Left renal pelvis (tissue), 4 donors: ENCODE data around the gene LRFN3. TPM values are rescaled to one million over a fixed set of nuclear protein-coding genes. Genes with fewer than 3 reads are reported as not detected.

Source experiments
- polyA plus RNA-seq, 4 donors: library from polyadenylated mRNA; unstranded; fragments of 120-200 nt; gene quantifications; one replicate each; pipeline ENCODE4 v1.2.1, GENCODE V29; 2013; ENCODE audit not compliant: insufficient read length in 4 of 4

The LRFN3 gene
- polyA plus RNA-seq, 4 donors, result 9.8 to 17.9 (median 13.7) TPM

Other genes with a start within 250 kb of the LRFN3 start
- gene ZBTB32, start 231.8 kb upstream of the LRFN3 start, polyA plus RNA-seq, result under 1 TPM; 0.27 to 0.63 (median 0.49) TPM
- gene KMT2B, start 218.4 kb upstream of the LRFN3 start, polyA plus RNA-seq, result 10 to 100 TPM; 25.1 to 42.0 (median 32.8) TPM
- gene IGFLR1, start 193.9 kb upstream of the LRFN3 start, polyA plus RNA-seq, result 1 to 10 TPM; 2.6 to 4.3 (median 3.1) TPM
- gene U2AF1L4, start 191.0 kb upstream of the LRFN3 start, polyA plus RNA-seq, result 10 to 100 TPM; 17.2 to 22.0 (median 18.6) TPM
- gene PSENEN, start 190.7 kb upstream of the LRFN3 start, polyA plus RNA-seq, result 10 to 100 TPM; 43.4 to 71.8 (median 61.9) TPM
- gene LIN37, start 187.8 kb upstream of the LRFN3 start, polyA plus RNA-seq, result 10 to 100 TPM in 2 of 4 donors, 1 to 10 TPM in 2; 6.0 to 14.2 (median 9.3) TPM
- gene HSPB6, start 179.3 kb upstream of the LRFN3 start, polyA plus RNA-seq, result 100 to 1,000 TPM in 1 of 4 donors, 10 to 100 TPM in 3; 24.8 to 111 (median 29.2) TPM
- 10 to 100 TPM; 12.8 to 24.3 (median 17.3) TPM for gene PROSER3, start 178.2 kb upstream of the LRFN3 start, polyA plus RNA-seq
- gene ARHGAP33, start 160.8 kb upstream of the LRFN3 start, polyA plus RNA-seq, result 10 to 100 TPM; 18.4 to 43.8 (median 26.5) TPM
- gene PRODH2, start 123.5 kb upstream of the LRFN3 start, polyA plus RNA-seq, result 10 to 100 TPM in 3 of 4 donors, under 1 TPM in 1; 0.41 to 51.0 (median 25.1) TPM
- gene NPHS1, start 83.9 kb upstream of the LRFN3 start, polyA plus RNA-seq, result 100 to 1,000 TPM in 3 of 4 donors, 1 to 10 TPM in 1; 2.9 to 185 (median 128) TPM
- 10 to 100 TPM in 2 of 4 donors, 1 to 10 TPM in 2; 1.8 to 12.4 (median 10.1) TPM for gene KIRREL2, start 79.5 kb upstream of the LRFN3 start, polyA plus RNA-seq
- gene APLP1, start 67.8 kb upstream of the LRFN3 start, polyA plus RNA-seq, result 10 to 100 TPM; 23.6 to 48.5 (median 31.7) TPM
- 1 to 10 TPM; 1.9 to 6.2 (median 4.5) TPM for gene NFKBID, start 35.8 kb upstream of the LRFN3 start, polyA plus RNA-seq
- gene HCST, start 33.8 kb upstream of the LRFN3 start, polyA plus RNA-seq, result 1 to 10 TPM; 3.1 to 4.7 (median 3.2) TPM
- gene TYROBP, start 28.1 kb upstream of the LRFN3 start, polyA plus RNA-seq, result 10 to 100 TPM in 3 of 4 donors, 1 to 10 TPM in 1; 8.1 to 26.7 (median 12.8) TPM
- gene SDHAF1, start 58.8 kb downstream of the LRFN3 start, polyA plus RNA-seq, result 10 to 100 TPM; 10.6 to 17.5 (median 11.4) TPM
- 10 to 100 TPM in 2 of 4 donors, 1 to 10 TPM in 2; 1.7 to 15.3 (median 10.0) TPM for gene SYNE4, start 72.4 kb downstream of the LRFN3 start, polyA plus RNA-seq
- 10 to 100 TPM; 12.4 to 19.0 (median 15.4) TPM for gene ALKBH6, start 77.8 kb downstream of the LRFN3 start, polyA plus RNA-seq
- gene CLIP3, start 96.5 kb downstream of the LRFN3 start, polyA plus RNA-seq, result 10 to 100 TPM; 58.8 to 71.4 (median 59.9) TPM
- 10 to 100 TPM in 2 of 4 donors, 1 to 10 TPM in 2; 6.6 to 15.0 (median 10.2) TPM for gene THAP8, start 117.9 kb downstream of the LRFN3 start, polyA plus RNA-seq
- gene WDR62, start 118.5 kb downstream of the LRFN3 start, polyA plus RNA-seq, result 1 to 10 TPM; 3.2 to 6.4 (median 4.3) TPM
- not detected for gene OVOL3, start 174.8 kb downstream of the LRFN3 start, polyA plus RNA-seq
- 10 to 100 TPM; 38.9 to 68.6 (median 42.7) TPM for gene POLR2I, start 178.5 kb downstream of the LRFN3 start, polyA plus RNA-seq
- 100 to 1,000 TPM; 101 to 135 (median 111) TPM for gene TBCB, start 179.1 kb downstream of the LRFN3 start, polyA plus RNA-seq
- 100 to 1,000 TPM; 461 to 599 (median 568) TPM for gene CAPNS1, start 203.7 kb downstream of the LRFN3 start, polyA plus RNA-seq
- gene COX7A1, start 216.1 kb downstream of the LRFN3 start, polyA plus RNA-seq, result 10 to 100 TPM; 22.8 to 44.9 (median 27.0) TPM